ENCODE data around the gene ZNF677.
"Not testable (repeated sequence)": the region's sequence is repeated elsewhere in the genome, so short reads cannot be mapped to it uniquely, and the experiment has no call there.

ZNF677 gene

DNA sequence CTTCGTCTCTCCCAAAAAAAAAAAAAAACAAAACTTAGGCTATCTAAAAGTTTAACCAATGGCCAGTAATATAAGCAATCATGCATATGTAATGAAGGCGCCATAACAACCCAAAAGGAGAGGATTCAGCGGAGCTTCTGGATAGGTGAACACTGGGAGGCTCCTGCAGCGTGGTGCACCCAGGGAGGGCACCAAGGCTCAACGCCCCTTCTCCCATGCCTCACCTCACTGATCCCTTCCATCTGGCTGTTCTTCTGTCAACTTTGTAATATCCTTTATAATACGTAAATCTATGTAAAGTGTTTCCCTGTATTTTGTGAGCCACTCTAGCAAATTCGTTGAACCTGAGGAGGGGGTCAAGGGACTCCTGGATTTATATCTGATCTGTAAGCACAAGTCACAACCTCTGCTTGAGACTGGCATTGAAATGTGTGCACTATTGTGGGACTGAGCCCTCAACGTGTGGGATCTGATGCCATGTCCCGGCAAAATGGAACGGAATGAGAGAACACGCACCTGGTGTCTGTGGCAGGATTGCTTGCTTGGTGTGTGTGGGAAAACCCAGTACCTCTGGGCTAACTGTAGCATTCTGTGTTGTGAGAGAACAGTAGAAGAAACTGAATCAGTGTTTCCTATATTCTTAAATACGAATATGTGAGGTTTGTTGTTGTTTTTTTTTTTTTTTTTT, 61.0 kb downstream of the ZNF677 start:
- DNase-seq (ENCODE audit: low spot score), result no peak
- FAIRE-seq, result no peak

DNA sequence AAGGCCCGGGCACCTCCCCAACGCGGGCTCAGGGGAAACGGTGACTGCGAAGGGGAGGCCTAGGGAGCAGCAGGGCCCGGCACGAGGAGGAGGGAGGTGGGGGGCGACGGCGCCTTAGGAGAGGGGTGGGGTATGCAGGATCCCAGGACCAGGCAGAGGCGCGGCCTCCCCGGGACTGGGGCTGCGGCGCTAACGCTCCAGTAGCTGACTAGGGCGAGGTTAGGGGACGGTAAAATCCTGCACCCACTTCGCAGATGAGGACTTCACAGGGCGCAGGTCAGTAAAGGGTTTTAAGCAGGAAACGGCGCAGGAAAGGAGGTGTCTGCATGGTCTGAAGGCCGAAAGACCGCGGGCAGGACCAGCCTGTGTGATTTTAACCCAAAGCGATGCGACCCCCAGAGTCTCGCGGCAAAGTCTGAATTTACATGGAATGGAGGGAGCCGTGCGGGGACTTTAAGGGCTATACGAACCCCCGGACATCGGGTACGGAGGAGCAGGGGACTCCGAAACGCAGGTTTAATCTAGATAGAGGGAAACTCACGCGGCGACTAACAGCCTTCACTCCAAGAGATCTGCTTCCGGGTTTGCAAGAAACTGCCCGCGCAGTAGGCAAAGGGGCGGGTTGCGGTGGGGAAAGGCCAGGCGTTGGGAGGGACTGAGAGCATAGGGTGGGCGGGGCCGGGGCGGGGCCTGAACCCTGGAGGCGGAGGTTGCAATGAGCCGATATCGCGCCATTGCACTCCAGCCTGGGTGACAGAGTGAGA, 61.7 kb downstream of the ZNF677 start, which contains the start of gene ZNF665:
TSS of gene ZNF665 (minus strand) at position 588 of the 764 bp plus-strand sequence. CDS start 10,460 bp downstream, outside the sequence.
- FAIRE-seq (no peak), DNase-seq (ENCODE audit: low spot score) (peak; percentile 90)

- no peak for DNase-seq (ENCODE audit: low spot score)
- no peak for FAIRE-seq
Observed at GRCh38 chr19:53190253-53190652, 64.4 kb downstream of the ZNF677 start.

GRCh38 chr19:53189691-53190198, 64.9 kb downstream of the ZNF677 start:
- not testable (repeated sequence) for DNase-seq (ENCODE audit: low spot score); FAIRE-seq
